ENCODE measurements around the gene WDR77.

Gene WDR77

DNA sequence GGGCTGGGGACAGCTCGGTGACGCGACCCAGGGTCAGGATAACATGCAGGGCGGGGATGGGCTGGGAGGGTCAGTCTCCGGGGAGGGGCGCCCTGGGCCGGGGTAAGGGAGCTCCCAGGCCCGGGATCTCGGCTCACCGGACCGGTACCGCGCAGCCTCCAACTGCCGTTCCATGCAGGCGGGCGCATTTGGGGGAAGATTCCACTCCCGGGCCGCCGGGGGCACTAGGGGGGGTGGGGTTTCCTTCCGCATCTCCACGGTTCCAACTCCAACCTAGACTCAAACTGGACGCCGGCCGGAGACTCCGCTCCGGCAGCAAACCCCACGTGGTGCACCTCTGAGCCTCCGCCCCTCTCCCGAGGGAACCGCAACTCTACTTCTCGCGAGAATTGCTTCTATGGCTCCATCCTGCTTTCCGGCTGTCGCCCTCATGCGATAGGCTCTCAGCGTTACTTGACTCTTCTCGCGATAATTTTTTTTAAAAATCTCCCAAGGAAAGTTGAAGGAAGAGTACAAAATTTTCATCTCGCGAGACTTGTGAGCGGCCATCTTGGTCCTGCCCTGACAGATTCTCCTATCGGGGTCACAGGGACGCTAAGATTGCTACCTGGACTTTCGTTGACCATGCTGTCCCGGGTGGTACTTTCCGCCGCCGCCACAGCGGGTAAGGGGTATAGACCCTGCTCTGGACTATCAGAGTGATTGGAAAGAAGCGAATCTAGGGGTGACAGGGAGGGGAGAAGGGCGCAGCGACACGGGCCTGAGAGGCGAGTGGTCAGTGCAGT, at the start of gene WDR77, which contains the start of gene ATP5PB:
Gene WDR77, minus strand, starts transcription at position 339 of the 785 bp plus-strand sequence. Its CDS starts 87 bp downstream, at position 252.
Gene ATP5PB, plus strand, starts transcription at position 547 of the 785 bp plus-strand sequence. Its CDS starts 78 bp downstream, at position 625.
- DNase-seq = peak; percentile 94 to 97

- no peak for DNase-seq
These were observed 48.5 kb upstream of the WDR77 start for GRCh38 chr1:111497592-111497991.

- no peak for DNase-seq
These were observed 47.3 kb upstream of the WDR77 start for GRCh38 chr1:111496398-111496797.

DNA sequence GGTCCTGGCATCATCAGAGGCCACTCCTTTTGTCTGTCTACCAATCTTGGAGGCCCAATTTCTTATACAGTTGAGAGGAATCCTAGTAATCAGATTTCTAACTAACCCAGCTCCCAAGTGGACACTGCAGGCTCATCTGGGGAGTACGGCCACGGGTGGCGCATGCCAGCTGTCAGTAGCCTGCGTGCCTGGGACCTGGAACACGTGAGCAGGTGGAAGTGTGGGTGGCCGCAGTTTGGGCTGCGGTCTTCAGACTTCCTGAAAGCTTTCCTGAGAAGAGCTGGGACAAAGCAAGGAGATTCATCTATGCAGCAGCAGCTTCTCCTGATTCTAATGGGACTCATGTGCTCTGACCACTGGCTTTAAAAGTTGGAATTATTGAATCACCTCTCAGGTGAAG, 42.0 kb upstream of the WDR77 start:
- no peak for DNase-seq

- no peak for DNase-seq
These were observed 41.2 kb upstream of the WDR77 start for GRCh38 chr1:111490220-111490619.

GRCh38 chr1:111489604-111490003, 40.5 kb upstream of the WDR77 start:
- DNase-seq = no peak

DNA sequence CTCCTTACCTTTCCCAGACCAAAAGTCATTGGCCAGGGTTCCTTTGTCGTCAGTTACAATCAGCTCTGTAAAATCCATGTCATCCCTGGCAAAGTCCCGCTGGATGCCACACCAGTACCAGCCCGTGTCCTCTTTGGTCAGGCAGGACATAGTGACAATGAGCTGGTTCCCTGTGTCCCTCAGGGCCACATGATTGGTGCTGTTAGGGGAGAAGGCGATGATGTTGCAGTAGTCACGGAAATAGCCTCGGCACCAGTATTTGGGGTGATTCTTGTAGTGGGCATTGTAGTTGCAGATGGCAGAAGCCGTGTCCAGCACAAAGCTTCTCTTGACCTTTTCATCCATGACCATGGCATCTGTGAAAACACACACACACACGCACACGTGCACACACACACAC, 39.6 kb upstream of the WDR77 start:
- DNase-seq = no peak

- DNase-seq = no peak
These were observed 38.1 kb upstream of the WDR77 start for GRCh38 chr1:111487133-111487532.

- DNase-seq = no peak
These were observed 37.4 kb upstream of the WDR77 start for GRCh38 chr1:111486431-111486830.

- no peak for DNase-seq
These were observed 35.5 kb upstream of the WDR77 start for GRCh38 chr1:111484391-111485026.

DNA sequence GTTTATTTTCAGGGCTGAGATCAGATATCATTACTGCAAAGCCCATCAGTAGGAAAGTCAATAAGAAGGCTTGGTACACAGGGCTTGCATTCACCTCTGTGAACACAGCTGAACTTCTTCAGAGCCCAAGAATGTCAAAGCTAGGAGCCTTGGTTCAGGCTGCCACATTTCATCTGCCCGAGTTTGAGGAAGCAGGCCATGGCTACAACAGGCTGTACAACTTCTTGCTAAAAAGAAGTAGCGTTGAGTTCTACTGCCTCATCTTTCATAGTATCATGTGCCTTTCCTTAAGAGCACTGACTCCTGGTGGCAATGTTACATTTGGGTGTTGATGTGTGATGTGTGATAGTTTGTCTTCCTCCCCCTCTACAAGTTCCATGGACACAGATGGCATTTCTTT, 34.8 kb upstream of the WDR77 start:
- no peak for DNase-seq

- no peak for DNase-seq
These were observed 34.1 kb upstream of the WDR77 start for GRCh38 chr1:111483166-111483565.

DNA sequence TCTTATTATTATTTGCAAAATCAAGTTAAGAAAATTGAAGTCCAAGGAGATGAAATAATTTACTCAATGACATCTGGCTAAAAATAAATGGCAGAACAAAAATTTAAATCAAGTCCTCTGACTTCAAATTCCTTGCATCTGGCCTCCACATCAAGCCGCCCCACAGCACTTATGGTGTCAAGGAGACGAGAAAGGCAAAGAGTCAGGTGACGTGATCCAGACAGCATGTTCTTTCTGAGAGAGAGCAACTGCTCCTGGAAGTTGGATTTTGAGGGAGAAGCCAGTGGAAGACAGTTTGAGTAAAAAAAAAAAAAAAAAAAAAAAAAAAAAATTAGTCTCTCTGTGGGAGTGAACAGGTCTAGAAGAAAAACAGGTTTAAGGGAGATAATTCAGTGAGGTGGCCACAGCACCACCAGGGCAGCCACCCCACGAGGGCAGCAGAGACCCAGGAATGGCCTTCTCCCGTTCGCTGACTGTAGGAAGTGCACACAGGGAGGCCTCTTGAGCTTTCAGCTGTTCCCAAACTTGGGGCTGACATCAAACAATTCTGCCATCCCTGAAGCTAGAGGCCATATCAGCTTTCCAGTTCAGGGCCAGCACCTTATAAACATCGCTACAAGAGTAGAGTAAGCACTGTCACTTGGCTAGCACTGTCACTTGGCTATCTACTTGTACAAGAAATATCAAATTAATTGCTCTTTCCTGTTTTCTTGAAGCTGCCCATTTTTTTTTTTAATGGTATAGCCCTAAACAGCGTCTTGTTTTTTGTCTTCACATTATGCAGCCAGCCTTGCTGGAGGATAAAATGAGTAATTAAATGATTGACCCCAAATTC, 32.5 kb upstream of the WDR77 start:
- peak in 1 of 2 experiments; percentile 14 for DNase-seq

- DNase-seq = no peak
These were observed 31.6 kb upstream of the WDR77 start for GRCh38 chr1:111480674-111481073.

DNA sequence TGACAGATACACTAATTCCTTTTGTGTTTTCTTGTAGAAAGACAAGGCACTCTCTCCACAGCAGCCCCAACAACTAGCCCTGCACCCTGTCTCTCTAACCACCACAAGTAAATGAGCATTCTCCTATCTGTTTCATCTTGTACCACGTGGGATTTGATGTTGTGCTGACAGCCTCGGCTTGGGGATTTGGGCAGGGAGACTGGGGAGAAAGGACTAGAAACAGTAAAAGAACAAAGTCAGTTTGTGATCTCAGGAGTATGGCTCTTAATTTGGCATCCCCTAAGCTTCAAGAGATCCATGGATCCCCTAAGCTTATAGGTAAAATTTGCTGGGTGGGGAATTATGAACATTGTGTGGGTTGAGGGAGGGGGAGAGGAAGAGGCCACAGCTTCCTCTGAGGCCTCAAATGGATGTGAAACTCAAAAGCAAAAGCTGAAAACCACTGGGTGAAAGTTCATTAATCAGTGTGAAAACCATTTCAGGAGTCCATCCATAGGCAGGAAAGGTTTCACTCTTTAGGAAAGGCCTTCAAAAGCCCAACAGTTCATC, 27.8 kb upstream of the WDR77 start:
- no peak for DNase-seq

- DNase-seq = no peak
These were observed 27.2 kb upstream of the WDR77 start for GRCh38 chr1:111476214-111476613.

GRCh38 chr1:111475701-111476100, 26.6 kb upstream of the WDR77 start:
- DNase-seq = no peak

GRCh38 chr1:111474521-111474920, 25.5 kb upstream of the WDR77 start:
- no peak for DNase-seq

- DNase-seq = no peak
These were observed 25.1 kb upstream of the WDR77 start for GRCh38 chr1:111474106-111474505.

GRCh38 chr1:111471538-111471937, 22.5 kb upstream of the WDR77 start:
- DNase-seq = no peak

DNA sequence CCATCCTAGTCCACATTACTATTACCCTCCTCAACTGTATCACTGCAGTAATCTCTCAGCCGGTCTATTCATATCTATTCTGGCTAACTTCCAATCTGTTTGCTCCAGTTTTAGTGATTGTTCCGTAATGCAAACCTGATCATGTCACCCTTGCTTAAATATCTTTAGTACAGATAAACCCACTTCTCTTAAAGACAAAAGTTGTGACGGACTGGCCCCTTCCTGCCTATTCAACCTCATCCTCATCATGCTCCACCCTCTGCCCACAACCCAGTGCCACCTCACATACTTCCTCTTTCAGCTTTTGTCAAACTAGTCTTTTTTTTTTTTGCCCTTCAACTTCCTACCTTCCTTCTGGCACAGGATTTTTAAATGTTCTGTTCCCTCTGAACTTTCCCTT, 22.0 kb upstream of the WDR77 start:
- DNase-seq = no peak

DNA sequence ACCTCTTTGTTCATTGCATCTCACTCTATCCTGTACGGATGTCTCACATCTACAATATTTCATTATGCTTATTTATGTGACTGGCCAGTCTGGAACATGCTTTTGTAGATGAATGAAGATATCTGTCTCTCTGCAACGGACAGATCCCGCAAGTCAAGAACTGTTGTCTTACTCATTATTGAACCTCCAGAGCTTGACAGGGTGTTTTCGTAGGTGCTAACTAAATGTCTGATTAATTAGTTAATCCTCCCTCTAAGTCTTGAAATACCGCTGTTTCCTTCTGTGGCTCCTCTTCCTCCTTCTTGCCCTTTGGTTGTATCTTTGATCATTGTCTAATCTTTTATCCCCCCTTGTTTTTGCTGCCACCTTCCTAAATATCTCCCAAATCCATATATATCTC, 21.5 kb upstream of the WDR77 start:
- no peak for DNase-seq

GRCh38 chr1:111469539-111469938, 20.5 kb upstream of the WDR77 start:
- DNase-seq = no peak

Data from SW 1271 (cell line).